Stomach (tissue), 4 donors: ENCODE results near the gene MEF2A.

Experiments used
- EP300 ChIP-seq: sonication (generic); formaldehyde crosslinking; IDR thresholded peaks from one replicate; pipeline ENCODE4 v1.6.1; 2017; ENCODE audit warnings: antibody characterized with exemption
- POLR2A ChIP-seq, 4 donors: fragments of 450-650 bp; IDR thresholded peaks; one replicate each; pipeline ENCODE4 v1.6.1; 2016; ENCODE audit warnings: antibody characterized with exemption in 4 of 4, control low read depth in 2 of 4, mild to moderate bottlenecking in 1 of 4, moderate library complexity in 1 of 4
- POLR2AphosphoS5 ChIP-seq, 3 donors: sonication (generic); formaldehyde crosslinking; IDR thresholded peaks; one replicate each; pipeline ENCODE4 v1.6.1; 2016; ENCODE audit warnings: antibody characterized with exemption in 3 of 3
- TF ChIP-seq, protein P1 (sequence below), 7 experiments: fragments of 450-650 bp in 4 of 7; fragments of 200-600 bp in 3 of 7; sonication (generic) in 3 of 7; IDR thresholded peaks; one replicate each; pipeline ENCODE4 v1.5.1; 2016 to 2019; ENCODE audit warnings: antibody characterized with exemption in 7 of 7, control low read depth in 2 of 7, mild to moderate bottlenecking in 1 of 7

DNA sequence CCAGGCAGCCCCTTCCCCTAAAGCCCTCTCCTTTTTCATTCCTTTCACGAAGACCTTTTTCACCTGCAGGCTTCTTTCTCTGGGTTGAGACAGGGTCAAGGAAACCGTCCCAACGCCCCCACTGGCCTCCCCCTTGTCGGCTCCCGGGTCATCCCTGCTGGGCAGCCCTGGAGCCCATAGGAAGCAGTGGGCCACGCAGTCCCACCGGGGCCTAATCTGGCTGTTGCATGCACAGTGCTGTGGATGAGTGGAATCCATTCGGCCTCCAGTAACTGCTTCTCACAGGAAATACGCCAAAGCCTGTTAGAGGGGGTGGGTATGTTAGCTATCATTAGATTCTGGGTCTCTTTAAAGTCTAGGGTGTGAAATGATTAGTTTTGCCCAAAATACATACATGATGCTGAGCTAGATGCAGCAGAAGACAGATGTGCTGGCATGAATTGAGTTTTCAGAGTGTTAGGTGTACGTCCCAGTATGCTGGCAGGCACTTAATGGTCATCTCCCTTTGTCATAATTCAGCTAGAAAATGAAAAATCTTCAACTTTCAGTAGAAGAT lies 150.8 kb downstream of the MEF2A start:
- TF ChIP-seq, protein P1, sequence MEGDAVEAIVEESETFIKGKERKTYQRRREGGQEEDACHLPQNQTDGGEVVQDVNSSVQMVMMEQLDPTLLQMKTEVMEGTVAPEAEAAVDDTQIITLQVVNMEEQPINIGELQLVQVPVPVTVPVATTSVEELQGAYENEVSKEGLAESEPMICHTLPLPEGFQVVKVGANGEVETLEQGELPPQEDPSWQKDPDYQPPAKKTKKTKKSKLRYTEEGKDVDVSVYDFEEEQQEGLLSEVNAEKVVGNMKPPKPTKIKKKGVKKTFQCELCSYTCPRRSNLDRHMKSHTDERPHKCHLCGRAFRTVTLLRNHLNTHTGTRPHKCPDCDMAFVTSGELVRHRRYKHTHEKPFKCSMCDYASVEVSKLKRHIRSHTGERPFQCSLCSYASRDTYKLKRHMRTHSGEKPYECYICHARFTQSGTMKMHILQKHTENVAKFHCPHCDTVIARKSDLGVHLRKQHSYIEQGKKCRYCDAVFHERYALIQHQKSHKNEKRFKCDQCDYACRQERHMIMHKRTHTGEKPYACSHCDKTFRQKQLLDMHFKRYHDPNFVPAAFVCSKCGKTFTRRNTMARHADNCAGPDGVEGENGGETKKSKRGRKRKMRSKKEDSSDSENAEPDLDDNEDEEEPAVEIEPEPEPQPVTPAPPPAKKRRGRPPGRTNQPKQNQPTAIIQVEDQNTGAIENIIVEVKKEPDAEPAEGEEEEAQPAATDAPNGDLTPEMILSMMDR (IDR thresholded peaks at IDR 0.05), result no peak
- TF ChIP-seq EP300 (no peak), POLR2AphosphoS5 (IDR thresholded peaks at IDR 0.05) (no peak), POLR2A (IDR thresholded peaks at IDR 0.05) (no peak)
